WTC11 (cell line): Measurements from ENCODE around the gene PRKCZ. TPM values are rescaled to one million over a fixed set of nuclear protein-coding genes. Genes with fewer than 3 reads are reported as not detected.

Experiments used
- ATAC-seq: fragments of 200-7000 bp; cut with Tn5 transposase; 2 replicates; pipeline ENCODE4 v1.10.0; 2021; ENCODE audit warnings: mild to moderate bottlenecking, moderate library complexity
- CTCF ChIA-PET: fragments of 300-600 bp; sonication (Branson Sonifier 250); formaldehyde crosslinking; loops from one replicate; lab custom pipeline; 2021; ENCODE audit warnings: antibody characterized with exemption; lab: Charles Lee
- POLR2A ChIA-PET: fragments of 350-600 bp; sonication (Branson Sonifier 250); formaldehyde crosslinking; loops from one replicate; lab custom pipeline; 2021; ENCODE audit warnings: antibody characterized with exemption; lab: Charles Lee
- DNase-seq: peaks from one replicate; pipeline ENCODE4 v3.0.0; 2021; ENCODE audit warnings: low spot score
- H3K27ac Mint-ChIP-seq: 2 replicates; pipeline ENCODE4 v1.8.0; 2021; ENCODE audit warnings: mixed read lengths
- H3K27me3 Mint-ChIP-seq: 2 replicates; pipeline ENCODE4 v1.8.0; 2021; ENCODE audit warnings: low read depth, mild to moderate bottlenecking, moderate library complexity, mixed read lengths
- H3K36me3 Mint-ChIP-seq: 2 replicates; pipeline ENCODE4 v1.8.0; 2021; ENCODE audit warnings: mixed read lengths
- H3K4me1 Mint-ChIP-seq: 2 replicates; pipeline ENCODE4 v1.8.0; 2022; ENCODE audit warnings: mixed read lengths
- H3K4me3 Mint-ChIP-seq: 2 replicates; pipeline ENCODE4 v1.8.0; 2021; ENCODE audit warnings: mild to moderate bottlenecking, moderate library complexity, mixed read lengths
- H3K9me3 Mint-ChIP-seq: 2 replicates; pipeline ENCODE4 v1.8.0; 2021; ENCODE audit warnings: mixed read lengths
- CREB1 ChIP-seq: sonication (generic); formaldehyde crosslinking; IDR thresholded peaks from 2 replicates; pipeline ENCODE4 v1.8.0; 2023; ENCODE audit warnings: mild to moderate bottlenecking, missing genetic modification reagents
- GABPB1 ChIP-seq: sonication (generic); formaldehyde crosslinking; IDR thresholded peaks from 2 replicates; pipeline ENCODE4 v1.8.1; 2023; ENCODE audit warnings: mild to moderate bottlenecking, missing genetic modification reagents
- OVOL2 ChIP-seq: fragments of 250-450 bp; sonication (Bioruptor Pico); IDR thresholded peaks from 2 replicates; pipeline ENCODE4 v1.9.0; 2021; ENCODE audit warnings: mild to moderate bottlenecking, borderline replicate concordance
- PRRX2 ChIP-seq: fragments of 250-450 bp; sonication (Bioruptor Pico); IDR thresholded peaks from 2 replicates; pipeline ENCODE4 v1.8.0; 2021; ENCODE audit warnings: mild to moderate bottlenecking
- SMAD3 ChIP-seq: sonication (generic); formaldehyde crosslinking; IDR thresholded peaks from 2 replicates; pipeline ENCODE4 v1.8.0; 2022; ENCODE audit warnings: missing genetic modification reagents, mild to moderate bottlenecking, borderline replicate concordance
- TCF7 ChIP-seq: sonication (generic); formaldehyde crosslinking; IDR thresholded peaks from 2 replicates; pipeline ENCODE4 v1.8.0; 2022; ENCODE audit warnings: mild to moderate bottlenecking, low read depth, missing genetic modification reagents, moderate library complexity
- TP53 ChIP-seq: sonication (generic); formaldehyde crosslinking; IDR thresholded peaks from 2 replicates; pipeline ENCODE4 v1.8.1; 2023; ENCODE audit warnings: mild to moderate bottlenecking, missing genetic modification reagents
- ZBTB21 ChIP-seq: sonication (generic); formaldehyde crosslinking; IDR thresholded peaks from 2 replicates; pipeline ENCODE4 v1.8.1; 2023; ENCODE audit warnings: mild to moderate bottlenecking, missing genetic modification reagents, borderline replicate concordance
- ZNF263 ChIP-seq: sonication (generic); formaldehyde crosslinking; IDR thresholded peaks from 2 replicates; pipeline ENCODE4 v1.8.1; 2022; ENCODE audit warnings: low read depth, mild to moderate bottlenecking, moderate library complexity, missing genetic modification reagents
- ZNF671 ChIP-seq: fragments of 250-450 bp; sonication (Bioruptor Pico); IDR thresholded peaks from 2 replicates; pipeline ENCODE4 v1.8.0; 2021; ENCODE audit warnings: mild to moderate bottlenecking
- total RNA-seq: library from RNA; stranded (reverse); gene quantifications from 3 replicates; pipeline ENCODE4 v1.2.3, GENCODE V29; 2021
- TF ChIP-seq, protein P1 (sequence below): fragments of 250-450 bp; sonication (Bioruptor Pico); IDR thresholded peaks from 2 replicates; pipeline ENCODE4 v2.1.2; 2022; ENCODE audit warnings: mild to moderate bottlenecking, moderate library complexity
- TF ChIP-seq, protein P2 (sequence below): sonication (generic); formaldehyde crosslinking; IDR thresholded peaks from 2 replicates; pipeline ENCODE4 v1.8.0; 2023; ENCODE audit warnings: mild to moderate bottlenecking, missing genetic modification reagents
- TF ChIP-seq, protein P3 (sequence below): fragments of 250-450 bp; sonication (Bioruptor Pico); IDR thresholded peaks from 2 replicates; pipeline ENCODE4 v1.9.0; 2021; ENCODE audit warnings: moderate library complexity, mild to moderate bottlenecking, inconsistent platforms, borderline replicate concordance
- TF ChIP-seq, protein P4 (sequence below): sonication (generic); formaldehyde crosslinking; IDR thresholded peaks from 2 replicates; pipeline ENCODE4 v1.8.0; 2023; ENCODE audit warnings: missing genetic modification reagents
- TF ChIP-seq, protein P5 (sequence below): fragments of 250-450 bp; sonication (Bioruptor Pico); IDR thresholded peaks from 2 replicates; pipeline ENCODE4 v1.9.0; 2021; ENCODE audit warnings: mild to moderate bottlenecking
- TF ChIP-seq, protein P6 (sequence below): sonication (generic); formaldehyde crosslinking; IDR thresholded peaks from 2 replicates; pipeline ENCODE4 v1.8.1; 2023; ENCODE audit warnings: mild to moderate bottlenecking, missing genetic modification reagents, moderate library complexity
- TF ChIP-seq, protein P7 (sequence below): sonication (generic); formaldehyde crosslinking; IDR thresholded peaks from 2 replicates; pipeline ENCODE4 v1.8.0; 2022; ENCODE audit warnings: mild to moderate bottlenecking, missing genetic modification reagents

The PRKCZ gene
- total RNA-seq, 1 experiment from 2014 or later = 52.5 TPM

DNA sequence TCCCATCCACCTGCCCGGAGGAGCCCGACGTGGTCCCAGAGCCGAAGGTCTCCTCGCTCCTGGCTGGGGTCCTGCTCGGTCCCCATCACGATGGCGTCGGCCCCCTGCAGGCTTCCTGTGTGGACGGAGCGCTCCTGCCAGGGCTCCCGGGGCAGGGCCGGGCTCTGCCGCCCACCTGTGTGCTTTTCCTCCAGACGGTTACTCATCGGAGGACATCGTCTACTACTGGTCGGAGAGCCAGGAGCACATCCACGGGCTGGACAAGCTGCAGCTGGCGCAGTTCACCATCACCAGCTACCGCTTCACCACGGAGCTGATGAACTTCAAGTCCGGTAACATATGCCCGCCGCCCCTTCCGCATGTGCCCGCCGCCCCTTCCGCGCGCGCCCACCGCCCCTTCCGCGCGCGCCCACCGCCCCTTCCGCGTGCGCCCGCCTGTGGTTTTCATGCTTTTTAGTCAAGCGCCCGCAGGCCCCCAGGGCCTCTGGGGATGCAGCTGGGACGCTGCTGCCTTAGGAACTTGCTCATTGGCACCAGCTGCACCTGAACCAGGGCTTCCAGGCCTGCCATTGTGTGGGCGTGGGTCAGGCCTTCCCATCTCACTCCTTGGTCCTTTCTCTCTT lies 22.1 kb upstream of the PRKCZ start:
- DNase-seq (no peak), ATAC-seq (no peak)
- POLR2A ChIA-PET = no interaction called here
- no peak overlapping the region for H3K27ac Mint-ChIP-seq
- H3K27me3 Mint-ChIP-seq = no peaks in the 10 kb centered on the region
- no peaks in the 10 kb centered on the region for H3K36me3 Mint-ChIP-seq
- H3K4me1 Mint-ChIP-seq = no peaks in the 10 kb centered on the region
- TF ChIP-seq TP53 (CRISPR knock-in tag) (no peak), CREB1 (CRISPR knock-in tag) (no peak), ZNF263 (no peak), PRRX2 (CRISPR knock-in tag) (no peak), ZNF671 (no peak), ZBTB21 (CRISPR knock-in tag) (no peak), SMAD3 (no peak), TCF7 (CRISPR knock-in tag) (no peak), OVOL2 (CRISPR knock-in tag) (no peak), GABPB1 (CRISPR knock-in tag) (no peak)
- TF ChIP-seq, protein P1, sequence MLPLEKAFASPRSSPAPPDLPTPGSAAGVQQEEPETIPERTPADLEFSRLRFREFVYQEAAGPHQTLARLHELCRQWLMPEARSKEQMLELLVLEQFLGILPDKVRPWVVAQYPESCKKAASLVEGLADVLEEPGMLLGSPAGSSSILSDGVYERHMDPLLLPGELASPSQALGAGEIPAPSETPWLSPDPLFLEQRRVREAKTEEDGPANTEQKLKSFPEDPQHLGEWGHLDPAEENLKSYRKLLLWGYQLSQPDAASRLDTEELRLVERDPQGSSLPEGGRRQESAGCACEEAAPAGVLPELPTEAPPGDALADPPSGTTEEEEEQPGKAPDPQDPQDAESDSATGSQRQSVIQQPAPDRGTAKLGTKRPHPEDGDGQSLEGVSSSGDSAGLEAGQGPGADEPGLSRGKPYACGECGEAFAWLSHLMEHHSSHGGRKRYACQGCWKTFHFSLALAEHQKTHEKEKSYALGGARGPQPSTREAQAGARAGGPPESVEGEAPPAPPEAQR (CRISPR knock-in tag) = no peak
- TF ChIP-seq, protein P2, sequence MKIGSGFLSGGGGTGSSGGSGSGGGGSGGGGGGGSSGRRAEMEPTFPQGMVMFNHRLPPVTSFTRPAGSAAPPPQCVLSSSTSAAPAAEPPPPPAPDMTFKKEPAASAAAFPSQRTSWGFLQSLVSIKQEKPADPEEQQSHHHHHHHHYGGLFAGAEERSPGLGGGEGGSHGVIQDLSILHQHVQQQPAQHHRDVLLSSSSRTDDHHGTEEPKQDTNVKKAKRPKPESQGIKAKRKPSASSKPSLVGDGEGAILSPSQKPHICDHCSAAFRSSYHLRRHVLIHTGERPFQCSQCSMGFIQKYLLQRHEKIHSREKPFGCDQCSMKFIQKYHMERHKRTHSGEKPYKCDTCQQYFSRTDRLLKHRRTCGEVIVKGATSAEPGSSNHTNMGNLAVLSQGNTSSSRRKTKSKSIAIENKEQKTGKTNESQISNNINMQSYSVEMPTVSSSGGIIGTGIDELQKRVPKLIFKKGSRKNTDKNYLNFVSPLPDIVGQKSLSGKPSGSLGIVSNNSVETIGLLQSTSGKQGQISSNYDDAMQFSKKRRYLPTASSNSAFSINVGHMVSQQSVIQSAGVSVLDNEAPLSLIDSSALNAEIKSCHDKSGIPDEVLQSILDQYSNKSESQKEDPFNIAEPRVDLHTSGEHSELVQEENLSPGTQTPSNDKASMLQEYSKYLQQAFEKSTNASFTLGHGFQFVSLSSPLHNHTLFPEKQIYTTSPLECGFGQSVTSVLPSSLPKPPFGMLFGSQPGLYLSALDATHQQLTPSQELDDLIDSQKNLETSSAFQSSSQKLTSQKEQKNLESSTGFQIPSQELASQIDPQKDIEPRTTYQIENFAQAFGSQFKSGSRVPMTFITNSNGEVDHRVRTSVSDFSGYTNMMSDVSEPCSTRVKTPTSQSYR (CRISPR knock-in tag) = no peak
- TF ChIP-seq, protein P3, sequence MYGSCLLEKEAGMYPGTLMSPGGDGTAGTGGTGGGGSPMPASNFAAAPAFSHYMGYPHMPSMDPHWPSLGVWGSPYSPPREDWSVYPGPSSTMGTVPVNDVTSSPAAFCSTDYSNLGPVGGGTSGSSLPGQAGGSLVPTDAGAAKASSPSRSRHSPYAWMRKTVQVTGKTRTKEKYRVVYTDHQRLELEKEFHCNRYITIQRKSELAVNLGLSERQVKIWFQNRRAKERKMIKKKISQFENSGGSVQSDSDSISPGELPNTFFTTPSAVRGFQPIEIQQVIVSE (CRISPR knock-in tag) = no peak
- TF ChIP-seq, protein P4, sequence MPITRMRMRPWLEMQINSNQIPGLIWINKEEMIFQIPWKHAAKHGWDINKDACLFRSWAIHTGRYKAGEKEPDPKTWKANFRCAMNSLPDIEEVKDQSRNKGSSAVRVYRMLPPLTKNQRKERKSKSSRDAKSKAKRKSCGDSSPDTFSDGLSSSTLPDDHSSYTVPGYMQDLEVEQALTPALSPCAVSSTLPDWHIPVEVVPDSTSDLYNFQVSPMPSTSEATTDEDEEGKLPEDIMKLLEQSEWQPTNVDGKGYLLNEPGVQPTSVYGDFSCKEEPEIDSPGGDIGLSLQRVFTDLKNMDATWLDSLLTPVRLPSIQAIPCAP (CRISPR knock-in tag) = no peak
- TF ChIP-seq, protein P5, sequence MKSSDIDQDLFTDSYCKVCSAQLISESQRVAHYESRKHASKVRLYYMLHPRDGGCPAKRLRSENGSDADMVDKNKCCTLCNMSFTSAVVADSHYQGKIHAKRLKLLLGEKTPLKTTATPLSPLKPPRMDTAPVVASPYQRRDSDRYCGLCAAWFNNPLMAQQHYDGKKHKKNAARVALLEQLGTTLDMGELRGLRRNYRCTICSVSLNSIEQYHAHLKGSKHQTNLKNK (CRISPR knock-in tag) = no peak
- TF ChIP-seq, protein P6, sequence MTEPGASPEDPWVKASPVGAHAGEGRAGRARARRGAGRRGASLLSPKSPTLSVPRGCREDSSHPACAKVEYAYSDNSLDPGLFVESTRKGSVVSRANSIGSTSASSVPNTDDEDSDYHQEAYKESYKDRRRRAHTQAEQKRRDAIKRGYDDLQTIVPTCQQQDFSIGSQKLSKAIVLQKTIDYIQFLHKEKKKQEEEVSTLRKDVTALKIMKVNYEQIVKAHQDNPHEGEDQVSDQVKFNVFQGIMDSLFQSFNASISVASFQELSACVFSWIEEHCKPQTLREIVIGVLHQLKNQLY (CRISPR knock-in tag) = no peak
- TF ChIP-seq, protein P7, sequence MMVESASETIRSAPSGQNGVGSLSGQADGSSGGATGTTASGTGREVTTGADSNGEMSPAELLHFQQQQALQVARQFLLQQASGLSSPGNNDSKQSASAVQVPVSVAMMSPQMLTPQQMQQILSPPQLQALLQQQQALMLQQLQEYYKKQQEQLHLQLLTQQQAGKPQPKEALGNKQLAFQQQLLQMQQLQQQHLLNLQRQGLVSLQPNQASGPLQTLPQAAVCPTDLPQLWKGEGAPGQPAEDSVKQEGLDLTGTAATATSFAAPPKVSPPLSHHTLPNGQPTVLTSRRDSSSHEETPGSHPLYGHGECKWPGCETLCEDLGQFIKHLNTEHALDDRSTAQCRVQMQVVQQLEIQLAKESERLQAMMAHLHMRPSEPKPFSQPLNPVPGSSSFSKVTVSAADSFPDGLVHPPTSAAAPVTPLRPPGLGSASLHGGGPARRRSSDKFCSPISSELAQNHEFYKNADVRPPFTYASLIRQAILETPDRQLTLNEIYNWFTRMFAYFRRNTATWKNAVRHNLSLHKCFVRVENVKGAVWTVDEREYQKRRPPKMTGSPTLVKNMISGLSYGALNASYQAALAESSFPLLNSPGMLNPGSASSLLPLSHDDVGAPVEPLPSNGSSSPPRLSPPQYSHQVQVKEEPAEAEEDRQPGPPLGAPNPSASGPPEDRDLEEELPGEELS (CRISPR knock-in tag) = no peak
- CTCF ChIA-PET = interaction anchor here (1.0 to 4.5 kb wide), 2 partner anchors 16 to 18 kb away, joined by 4 to 24 read pairs; no protein-coding TSS in a partner anchor
- no peaks in the 10 kb centered on the region for H3K9me3 Mint-ChIP-seq
- no peak overlapping the region for H3K4me3 Mint-ChIP-seq
